CD4-positive, CD25-positive, alpha-beta regulatory T cell (primary cell): ENCODE measurements around the gene SURF4. TPM values are rescaled to one million over a fixed set of nuclear protein-coding genes. Genes with fewer than 3 reads are reported as not detected.
"Not testable (repeated sequence)": the region's sequence is repeated elsewhere in the genome, so short reads cannot be mapped to it uniquely, and the experiment has no call there.

Experiments used
- ATAC-seq, 2 donors: fragments of 150-1000 bp; cut with Tn5 transposase; one replicate each; pipeline ENCODE4 v1.10.0; 2021; ENCODE audit warnings: low read depth in 2 of 2, moderate number of reproducible peaks in 2 of 2, moderate library complexity in 1 of 2
- DNase-seq, 3 donors: peaks; one replicate each; pipeline versions ENCODE4 v3.0.0 to v3.0.0-alpha.2; 2012 to 2022; ENCODE audit warnings: mixed read lengths in 1 of 3
- H3K27ac ChIP-seq: one replicate; pipeline ENCODE4 v1.7.0; 2013; ENCODE audit warnings: mild to moderate bottlenecking, low read length; ENCODE audit not compliant: insufficient read depth, poor library complexity, severe bottlenecking
- H3K27me3 ChIP-seq: one replicate; pipeline ENCODE4 v1.7.0; 2013; ENCODE audit warnings: low read length; ENCODE audit not compliant: control insufficient read depth, insufficient read depth
- H3K36me3 ChIP-seq: one replicate; pipeline ENCODE4 v1.7.0; 2013; ENCODE audit warnings: mild to moderate bottlenecking, low read length, moderate library complexity; ENCODE audit not compliant: control insufficient read depth, insufficient read depth
- H3K4me1 ChIP-seq: 2 replicates; pipeline ENCODE4 v1.7.0; 2013; ENCODE audit warnings: mild to moderate bottlenecking, low read length; ENCODE audit not compliant: insufficient read depth, control insufficient read depth, poor library complexity, severe bottlenecking
- H3K4me3 ChIP-seq: one replicate; pipeline ENCODE4 v1.7.0; 2013; ENCODE audit warnings: low read depth, mild to moderate bottlenecking, low read length, moderate library complexity
- H3K9me3 ChIP-seq, 2 experiments: 1 replicate in 1 of 2; 2 replicates in 1 of 2; pipeline ENCODE4 v1.7.0; 2013; ENCODE audit warnings: low read length in 2 of 2, mild to moderate bottlenecking in 1 of 2, moderate library complexity in 1 of 2; ENCODE audit not compliant: control insufficient read depth in 2 of 2
- H3K27ac Mint-ChIP-seq, 3 donors: one replicate each; pipeline ENCODE4 v1.8.0; 2020 to 2022; ENCODE audit warnings: mild to moderate bottlenecking in 3 of 3, mixed read lengths in 3 of 3, moderate library complexity in 2 of 3
- H3K27me3 Mint-ChIP-seq: one replicate; pipeline ENCODE4 v1.8.0; 2022; ENCODE audit warnings: mild to moderate bottlenecking, mixed read lengths
- H3K36me3 Mint-ChIP-seq: one replicate; pipeline ENCODE4 v1.8.0; 2020; ENCODE audit warnings: mixed read lengths
- H3K4me1 Mint-ChIP-seq, 4 donors: one replicate each; pipeline ENCODE4 v1.8.0; 2020 to 2022; ENCODE audit warnings: mixed read lengths in 4 of 4, mild to moderate bottlenecking in 1 of 4
- H3K4me3 Mint-ChIP-seq, 4 donors: one replicate each; pipeline ENCODE4 v1.8.0; 2020 to 2022; ENCODE audit warnings: mild to moderate bottlenecking in 4 of 4, mixed read lengths in 4 of 4, moderate library complexity in 3 of 4
- H3K9me3 Mint-ChIP-seq, 7 donors: one replicate each; pipeline ENCODE4 v1.8.0; 2020 to 2022; ENCODE audit warnings: mixed read lengths in 7 of 7, mild to moderate bottlenecking in 3 of 7, moderate library complexity in 2 of 7
- polyA plus RNA-seq, 4 donors: library from polyadenylated mRNA; unstranded; fragments of 300-500 nt; fragmentation: Illumina TruSeq; gene quantifications; one replicate each; pipeline ENCODE4 v1.2.3, GENCODE V29; 2021
- total RNA-seq: library from RNA; stranded (reverse); gene quantifications from one replicate; pipeline ENCODE4 v1.2.3, GENCODE V29; 2022

Gene SURF4
- total and polyA plus RNA-seq, 5 donors from 2014 or later: 132 to 227 (median 206) TPM

GRCh38 chr9:133377721-133378216, 1.9 kb upstream of the SURF4 start:
- Histone ChIP-seq H3K9me3 (no peaks in the 10 kb centered on the region), H3K27ac (no peak overlapping the region), H3K27me3 (no peaks in the 10 kb centered on the region), H3K4me1 (peaks cover 36% of the 10 kb centered on the region), H3K36me3 (peaks cover 3% of the 10 kb centered on the region), H3K4me3 (no peak overlapping the region)
- peak overlapping the region in 3 of 4 donors; percentile 52 to 88 (median 83) for H3K4me3 Mint-ChIP-seq
- peaks cover 6 to 30% (median 10%) of the 10 kb centered on the region in 4 donors for H3K4me1 Mint-ChIP-seq
- peak overlapping the region in 1 of 3 donors; percentile 14 for H3K27ac Mint-ChIP-seq
- no peak for ATAC-seq
- DNase-seq: no peak
- peaks cover 0 to 2% (median 0%) of the 10 kb centered on the region in 7 donors for H3K9me3 Mint-ChIP-seq
- H3K27me3 Mint-ChIP-seq: no peaks in the 10 kb centered on the region
- peaks cover 3% of the 10 kb centered on the region for H3K36me3 Mint-ChIP-seq

GRCh38 chr9:133377280-133377679, 1.4 kb upstream of the SURF4 start:
- H3K9me3 ChIP-seq, H3K27ac Mint-ChIP-seq, H3K9me3 Mint-ChIP-seq, H3K27me3 ChIP-seq, H3K4me3 ChIP-seq, H3K27ac ChIP-seq, H3K36me3 ChIP-seq, DNase-seq, ATAC-seq, H3K27me3 Mint-ChIP-seq, H3K36me3 Mint-ChIP-seq: not testable (repeated sequence)
- H3K4me1 Mint-ChIP-seq: peaks cover 6 to 35% (median 15%) of the 10 kb centered on the region in 4 donors
- H3K4me3 Mint-ChIP-seq: peak overlapping the region; percentile 76 to 88 (median 84)
- peaks cover 41% of the 10 kb centered on the region for H3K4me1 ChIP-seq

- Mint-ChIP-seq H3K27me3 (no peaks in the 10 kb centered on the region), H3K9me3 (peaks cover 0 to 2% (median 0%) of the 10 kb centered on the region in 7 donors), H3K4me3 (peak overlapping the region; percentile 93 to 100 (median 97)), H3K4me1 (peaks cover 14 to 56% (median 35%) of the 10 kb centered on the region in 4 donors), H3K36me3 (peaks cover 8% of the 10 kb centered on the region), H3K27ac (peak overlapping the region; percentile 93 to 96 (median 95))
- ATAC-seq: no peak
- H3K4me1 ChIP-seq: peaks cover 61% of the 10 kb centered on the region
- H3K27me3 ChIP-seq: no peaks in the 10 kb centered on the region
- no peaks in the 10 kb centered on the region for H3K9me3 ChIP-seq
- peaks cover 4% of the 10 kb centered on the region for H3K36me3 ChIP-seq
- peak overlapping the region; percentile 95 for H3K27ac ChIP-seq
- DNase-seq: no peak
- H3K4me3 ChIP-seq: peak overlapping the region; percentile 91
Measured at GRCh38 chr9:133375116-133375723, 640 bp downstream of the SURF4 start.

GRCh38 chr9:133374612-133375115, 1.2 kb downstream of the SURF4 start:
- Mint-ChIP-seq H3K27me3 (no peaks in the 10 kb centered on the region), H3K4me3 (peak overlapping the region; percentile 93 to 100 (median 97)), H3K36me3 (peaks cover 8% of the 10 kb centered on the region), H3K4me1 (peaks cover 15 to 61% (median 39%) of the 10 kb centered on the region in 4 donors), H3K9me3 (peaks cover 0 to 2% (median 0%) of the 10 kb centered on the region in 7 donors), H3K27ac (peak overlapping the region; percentile 93 to 96 (median 95))
- H3K9me3 ChIP-seq: no peaks in the 10 kb centered on the region
- H3K4me3 ChIP-seq: peak overlapping the region; percentile 91
- DNase-seq (peak in 2 of 3 donors; percentile 41 to 66), ATAC-seq (peak; percentile 2 to 29)
- H3K27ac ChIP-seq: peak overlapping the region; percentile 95
- peaks cover 67% of the 10 kb centered on the region for H3K4me1 ChIP-seq
- H3K27me3 ChIP-seq: no peaks in the 10 kb centered on the region
- peaks cover 4% of the 10 kb centered on the region for H3K36me3 ChIP-seq

GRCh38 chr9:133372144-133372543, 3.7 kb downstream of the SURF4 start:
- Histone ChIP-seq H3K27me3 (no peaks in the 10 kb centered on the region), H3K4me1 (peaks cover 92% of the 10 kb centered on the region), H3K36me3 (peaks cover 6% of the 10 kb centered on the region), H3K4me3 (peak overlapping the region; percentile 81), H3K27ac (peak overlapping the region; percentile 95), H3K9me3 (no peaks in the 10 kb centered on the region)
- Mint-ChIP-seq H3K4me3 (peak overlapping the region; percentile 88 to 98 (median 90)), H3K27ac (peak overlapping the region; percentile 91 to 98 (median 96)), H3K36me3 (peaks cover 14% of the 10 kb centered on the region), H3K4me1 (peaks cover 20 to 81% (median 51%) of the 10 kb centered on the region in 4 donors), H3K9me3 (peaks cover 0 to 2% (median 0%) of the 10 kb centered on the region in 7 donors), H3K27me3 (no peaks in the 10 kb centered on the region)
- no peak for ATAC-seq
- no peak for DNase-seq

- Mint-ChIP-seq H3K27me3 (no peaks in the 10 kb centered on the region), H3K27ac (peak overlapping the region; percentile 91 to 98 (median 96)), H3K9me3 (peaks cover 0 to 2% (median 0%) of the 10 kb centered on the region in 7 donors), H3K4me3 (peak overlapping the region; percentile 87 to 91 (median 88)), H3K36me3 (peaks cover 14% of the 10 kb centered on the region), H3K4me1 (peaks cover 20 to 82% (median 50%) of the 10 kb centered on the region in 4 donors)
- peak overlapping the region; percentile 81 for H3K4me3 ChIP-seq
- no peaks in the 10 kb centered on the region for H3K27me3 ChIP-seq
- H3K9me3 ChIP-seq: no peaks in the 10 kb centered on the region
- peaks cover 15% of the 10 kb centered on the region for H3K36me3 ChIP-seq
- peak; percentile 48 to 49 for ATAC-seq
- H3K27ac ChIP-seq: peak overlapping the region; percentile 95
- peaks cover 90% of the 10 kb centered on the region for H3K4me1 ChIP-seq
- DNase-seq: peak; percentile 51 to 78 (median 65)
Measured at GRCh38 chr9:133371261-133371711, 4.6 kb downstream of the SURF4 start.

GRCh38 chr9:133370685-133371084, 5.2 kb downstream of the SURF4 start:
- Histone ChIP-seq H3K9me3 (no peaks in the 10 kb centered on the region), H3K4me3 (peak overlapping the region; percentile 81), H3K36me3 (peaks cover 21% of the 10 kb centered on the region), H3K4me1 (peaks cover 87% of the 10 kb centered on the region), H3K27me3 (no peaks in the 10 kb centered on the region), H3K27ac (peak overlapping the region; percentile 95)
- Mint-ChIP-seq H3K27me3 (no peaks in the 10 kb centered on the region), H3K36me3 (peaks cover 20% of the 10 kb centered on the region), H3K4me3 (peak overlapping the region; percentile 87 to 91 (median 88)), H3K27ac (peak overlapping the region; percentile 91 to 98 (median 96)), H3K9me3 (peaks cover 0 to 2% (median 0%) of the 10 kb centered on the region in 7 donors), H3K4me1 (peaks cover 20 to 88% (median 52%) of the 10 kb centered on the region in 4 donors)
- peak; percentile 32 to 90 (median 66) for DNase-seq
- ATAC-seq: peak; percentile 68 to 72
